K562 (cell line): ENCODE data around the gene DPP4. TPM values are rescaled to one million over a fixed set of nuclear protein-coding genes. Genes with fewer than 3 reads are reported as not detected.

ENCODE experiments used
- ATAC-seq: fragments of 200-7000 bp; cut with Tn5 transposase; 3 replicates; pipeline ENCODE4 v1.9.1; 2020; ENCODE audit warnings: moderate library complexity
- BruUV-seq: library from RNA; stranded (reverse); fragments of 400-500 nt; replicated peaks from 2 replicates; lab custom pipeline; 2021; lab: Mats Ljungman, UMichigan
- CTCF ChIA-PET: fragments of 300-600 bp; formaldehyde crosslinking; extraction: SDS; loops from one replicate; lab custom pipeline; 2021; ENCODE audit warnings: low intra/inter-chr PET ratio; lab: Yijun Ruan, JAX
- POLR2A ChIA-PET: fragments of 300-600, 350-650 bp; sonication (Branson Sonifier 250); formaldehyde crosslinking; extraction: SDS; loops from one replicate; lab custom pipeline; 2021; ENCODE audit warnings: antibody characterized with exemption, inconsistent platforms; lab: Yijun Ruan, JAX
- DNase-seq, 4 experiments: peaks; one replicate each; pipeline versions ENCODE4 v3.0.0 to v3.0.0-alpha.2; 2011 to 2018; ENCODE audit warnings: low spot score in 3 of 4, mixed read lengths in 3 of 4; ENCODE audit errors: extremely low read depth in 1 of 4
- FAIRE-seq: peaks from 2 replicates; lab custom pipeline; 2011; peaks lifted over from hg19 to GRCh38; lab: Jason Lieb, UNC
- H2AFZ ChIP-seq: 2 replicates; pipeline ENCODE4 v1.6.0; 2011; ENCODE audit warnings: low read depth, low read length, control low read depth, inconsistent platforms
- H3K27ac ChIP-seq: fragments of 200-600 bp; 3 replicates; pipeline ENCODE4 v1.8.0; 2011; ENCODE audit warnings: low read depth, mild to moderate bottlenecking, control low read depth, inconsistent platforms, low read length, moderate library complexity, mixed read lengths; ENCODE audit errors: extremely low read depth
- H3K27me3 ChIP-seq, 2 experiments: fragments of 300-600 bp in 1 of 2; 2 replicates in 1 of 2; 3 replicates in 1 of 2; pipeline versions ENCODE4 v1.6.0 to v1.8.0; 2011; ENCODE audit warnings: inconsistent platforms in 2 of 2, low read length in 2 of 2, mild to moderate bottlenecking in 1 of 2, mixed read lengths in 1 of 2, moderate library complexity in 1 of 2; ENCODE audit not compliant: control insufficient read depth in 2 of 2, insufficient read depth in 2 of 2
- H3K36me3 ChIP-seq: fragments of 300-600 bp; 3 replicates; pipeline ENCODE4 v1.8.0; 2011; ENCODE audit warnings: mild to moderate bottlenecking, low read length, inconsistent platforms; ENCODE audit not compliant: control insufficient read depth, insufficient read depth
- H3K4me1 ChIP-seq, 2 experiments: fragments of 200-600 bp in 1 of 2; replicated peaks in 1 of 2; 2 replicates in 1 of 2; 3 replicates in 1 of 2; pipeline versions ENCODE4 v1.5.1 to v1.8.0; 2011; ENCODE audit warnings: inconsistent platforms in 2 of 2, low read length in 2 of 2, mild to moderate bottlenecking in 1 of 2, mixed read lengths in 1 of 2, moderate library complexity in 1 of 2; ENCODE audit not compliant: control insufficient read depth in 2 of 2, insufficient read depth in 2 of 2
- H3K4me2 ChIP-seq: 2 replicates; pipeline ENCODE4 v1.6.1; 2011; ENCODE audit warnings: low read length, control low read depth, inconsistent platforms, mixed read lengths; ENCODE audit not compliant: insufficient read depth
- H3K4me3 ChIP-seq: fragments of 200-600 bp; sonication (generic), shearing (Covaris generic); 2 replicates; pipeline ENCODE4 v1.5.1; 2016; ENCODE audit warnings: control low read depth, inconsistent platforms
- H3K79me2 ChIP-seq: fragments of 200-600 bp; 3 replicates; pipeline ENCODE4 v1.8.0; 2011; ENCODE audit warnings: low read length, inconsistent platforms; ENCODE audit not compliant: control insufficient read depth, insufficient read depth
- H3K9ac ChIP-seq, 2 experiments: 2 replicates each; pipeline versions ENCODE4 v1.6.0 to v1.6.1; 2011; ENCODE audit warnings: low read depth in 2 of 2, low read length in 2 of 2, control low read depth in 1 of 2, inconsistent platforms in 1 of 2, mild to moderate bottlenecking in 1 of 2, mixed read lengths in 1 of 2; ENCODE audit not compliant: insufficient read depth in 1 of 2
- H3K9me1 ChIP-seq: one replicate; pipeline ENCODE4 v1.6.0; 2011; ENCODE audit warnings: inconsistent platforms, mild to moderate bottlenecking, low read length, moderate library complexity; ENCODE audit not compliant: control insufficient read depth, insufficient read depth
- H3K9me3 ChIP-seq: replicated peaks from 2 replicates; pipeline ENCODE4 v1.5.1; 2011; ENCODE audit warnings: low read depth, low read length, inconsistent platforms; ENCODE audit not compliant: control insufficient read depth, insufficient read depth
- H4K20me1 ChIP-seq: replicated peaks from 2 replicates; pipeline ENCODE4 v1.6.1; 2011; ENCODE audit warnings: low read length, inconsistent platforms, mixed read lengths; ENCODE audit not compliant: control insufficient read depth, insufficient read depth
- CEBPZ ChIP-seq: fragments of 150-350 bp; IDR thresholded peaks from 2 replicates; pipeline ENCODE4 v1.6.1; 2014; ENCODE audit warnings: low read depth, mild to moderate bottlenecking, low read length, borderline replicate concordance
- CHD7 ChIP-seq: fragments of 200-600 bp; sonication (generic); IDR thresholded peaks from one replicate; pipeline ENCODE4 v1.6.1; 2012; ENCODE audit warnings: mild to moderate bottlenecking, low read depth, low read length, inconsistent platforms
- PHTF2 ChIP-seq: fragments of 250-450 bp; sonication (Bioruptor Pico); IDR thresholded peaks from 2 replicates; pipeline ENCODE4 v1.5.0; 2021; ENCODE audit warnings: mild to moderate bottlenecking
- SMARCA5 ChIP-seq: fragments of 450-650 bp; IDR thresholded peaks from 2 replicates; pipeline ENCODE4 v1.6.1; 2016
- TAL1 ChIP-seq: fragments of 450-650 bp; IDR thresholded peaks from 2 replicates; pipeline ENCODE4 v1.6.1; 2016; ENCODE audit warnings: mild to moderate bottlenecking
- TEAD2 ChIP-seq: fragments of 450-650 bp; IDR thresholded peaks from 2 replicates; pipeline ENCODE4 v1.6.1; 2016; ENCODE audit warnings: missing genetic modification characterization, control low read depth, missing compliant biosample characterization
- ZNF140 ChIP-seq: fragments of 250-450 bp; sonication (Bioruptor Pico); IDR thresholded peaks from 2 replicates; pipeline ENCODE4 v1.8.0; 2021; ENCODE audit warnings: moderate library complexity, mild to moderate bottlenecking, inconsistent platforms
- WGBS: fragments of 100-300 bp; shearing (Covaris generic); methylation state at CpG from one replicate; pipeline ENCODE4 v1.1.6; 2016; ENCODE audit warnings: low coverage, mixed read lengths; ENCODE audit not compliant: insufficient coverage; ENCODE audit errors: missing lambda C conversion rate; 5-methylcytosine and 5-hydroxymethylcytosine counted together
- in situ Hi-C: fragments of 300-500 bp; cut with MboI; formaldehyde crosslinking; loops from 4 replicates; pipeline ENCODE4 v1.15.0; 2018; ENCODE audit warnings: inconsistent platforms, mixed read lengths
- intact Hi-C: fragments of 100-400 bp; cut with micrococcal nuclease; formaldehyde crosslinking; loops from 2 replicates; pipeline ENCODE4 v1.14.2; 2022
- polyA plus RNA-seq, 8 experiments: library from polyadenylated mRNA; depleted of rRNA in 4 of 8; stranded (reverse) in 5 of 8; unstranded in 3 of 8; fragments of >200 nt; fragmentation: Nextera tagmentation in 2 of 8; fragmentation: Illumina TruSeq in 1 of 8; extraction: Ambion mirVana in 2 of 8; extraction: Trizol in 1 of 8; gene quantifications; 2 replicates each; pipeline versions ENCODE4 v1.2.1 to v1.2.3, GENCODE V29; 2011 to 2014; ENCODE audit warnings: inconsistent platforms in 1 of 8, missing spikeins in 1 of 8
- total RNA-seq, 7 experiments: library from RNA; depleted of rRNA in 6 of 7; stranded (reverse); fragments of >200 nt in 6 of 7; fragmentation: Illumina TruSeq in 2 of 7; extraction: Trizol in 2 of 7; gene quantifications; 2 replicates each; pipeline versions ENCODE4 v1.2.1 to v1.2.3, GENCODE V29; 2011 to 2021; ENCODE audit warnings: low replicate concordance in 1 of 7

The DPP4 gene
- total and polyA plus RNA-seq, 9 of the 15 experiments (the other 6 are each of a cell fraction or from before 2014, with no cell fraction given), result 0.11 TPM; not detected in 8

GRCh38 chr2:162011706-162012564, 62.1 kb downstream of the DPP4 start:
- no peaks in the 10 kb centered on the region for H4K20me1 ChIP-seq
- no peak for DNase-seq
- in situ Hi-C loops (no loop called here), intact Hi-C loops (no loop called here)
- H3K9me1 ChIP-seq, result no peaks in the 10 kb centered on the region
- no peak overlapping the region for H3K4me2 ChIP-seq
- no peaks in the 10 kb centered on the region for H3K9me3 ChIP-seq
- H2AFZ ChIP-seq, result no peak overlapping the region
- no peak overlapping the region for H3K27ac ChIP-seq
- BruUV-seq, result no TSS peak
- H3K9ac ChIP-seq, result no peak overlapping the region
- ATAC-seq, result no peak
- ChIA-PET CTCF (no interaction called here), POLR2A (interaction anchor here (0.5 kb wide), 1 partner anchor 1660 kb away, joined by 3 read pairs; no protein-coding TSS in a partner anchor)
- WGBS, result 3% methylated on average over 2 of the region's 2 CpGs
- H3K36me3 ChIP-seq, result no peaks in the 10 kb centered on the region
- no peaks in the 10 kb centered on the region for H3K79me2 ChIP-seq
- no peaks in the 10 kb centered on the region for H3K27me3 ChIP-seq
- no peaks in the 10 kb centered on the region for H3K4me1 ChIP-seq
- no peak for FAIRE-seq
- no peak overlapping the region for H3K4me3 ChIP-seq
- TF ChIP-seq PHTF2 (CRISPR knock-in tag), result no peak
- no peak for TF ChIP-seq CHD7
- no peak for TF ChIP-seq CEBPZ
- TF ChIP-seq TAL1, result no peak
- no peak for TF ChIP-seq TEAD2
- TF ChIP-seq SMARCA5, result no peak
- TF ChIP-seq ZNF140 (CRISPR knock-in tag), result no peak
